Transverse colon (tissue), 4 donors: ENCODE data around the gene CLEC4D.

ENCODE experiments used
- POLR2AphosphoS5 ChIP-seq, 3 donors: sonication (generic); formaldehyde crosslinking; IDR thresholded peaks; one replicate each; pipeline ENCODE4 v1.6.1; 2016; ENCODE audit warnings: antibody characterized with exemption in 3 of 3
- TF ChIP-seq, protein P1 (sequence below), 5 experiments: fragments of 200-600 bp in 3 of 5; fragments of 450-650 bp in 2 of 5; sonication (generic) in 3 of 5; IDR thresholded peaks; 1 replicate in 2 of 5; 2 replicates in 3 of 5; pipeline ENCODE4 v1.5.1; 2016 to 2017; ENCODE audit warnings: antibody characterized with exemption in 5 of 5, inconsistent platforms in 3 of 5, mild to moderate bottlenecking in 2 of 5, moderate library complexity in 1 of 5

DNA sequence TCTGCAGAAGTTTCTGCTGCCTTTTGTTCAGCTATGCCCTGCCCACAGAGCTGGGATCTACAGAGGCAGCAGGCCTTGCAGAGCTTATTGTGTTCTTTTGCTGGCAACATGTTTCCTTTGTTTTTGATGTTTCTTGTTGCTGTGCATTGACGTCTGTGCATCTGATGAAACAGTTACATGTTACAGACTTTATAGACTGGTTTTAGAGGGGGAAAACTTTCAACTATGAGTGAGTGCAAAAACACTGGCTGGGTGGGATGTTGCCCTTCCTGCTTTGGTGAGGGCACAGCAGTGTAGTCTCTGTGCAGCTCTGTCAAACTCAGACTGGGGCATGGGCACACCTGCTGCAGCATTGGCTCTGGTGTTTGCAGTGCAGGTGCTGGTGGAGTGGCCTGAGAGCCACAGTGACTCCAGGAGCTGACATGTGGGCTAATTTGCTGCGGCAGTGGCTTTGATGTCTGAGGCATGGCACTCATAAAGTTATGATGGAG, 30.7 kb upstream of the CLEC4D start:
- TF ChIP-seq, protein P1, sequence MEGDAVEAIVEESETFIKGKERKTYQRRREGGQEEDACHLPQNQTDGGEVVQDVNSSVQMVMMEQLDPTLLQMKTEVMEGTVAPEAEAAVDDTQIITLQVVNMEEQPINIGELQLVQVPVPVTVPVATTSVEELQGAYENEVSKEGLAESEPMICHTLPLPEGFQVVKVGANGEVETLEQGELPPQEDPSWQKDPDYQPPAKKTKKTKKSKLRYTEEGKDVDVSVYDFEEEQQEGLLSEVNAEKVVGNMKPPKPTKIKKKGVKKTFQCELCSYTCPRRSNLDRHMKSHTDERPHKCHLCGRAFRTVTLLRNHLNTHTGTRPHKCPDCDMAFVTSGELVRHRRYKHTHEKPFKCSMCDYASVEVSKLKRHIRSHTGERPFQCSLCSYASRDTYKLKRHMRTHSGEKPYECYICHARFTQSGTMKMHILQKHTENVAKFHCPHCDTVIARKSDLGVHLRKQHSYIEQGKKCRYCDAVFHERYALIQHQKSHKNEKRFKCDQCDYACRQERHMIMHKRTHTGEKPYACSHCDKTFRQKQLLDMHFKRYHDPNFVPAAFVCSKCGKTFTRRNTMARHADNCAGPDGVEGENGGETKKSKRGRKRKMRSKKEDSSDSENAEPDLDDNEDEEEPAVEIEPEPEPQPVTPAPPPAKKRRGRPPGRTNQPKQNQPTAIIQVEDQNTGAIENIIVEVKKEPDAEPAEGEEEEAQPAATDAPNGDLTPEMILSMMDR (IDR thresholded peaks at IDR 0.05): no peak
- TF ChIP-seq POLR2AphosphoS5 (IDR thresholded peaks at IDR 0.05): no peak
